ENCODE data around the gene IL1RAP.

DNA sequence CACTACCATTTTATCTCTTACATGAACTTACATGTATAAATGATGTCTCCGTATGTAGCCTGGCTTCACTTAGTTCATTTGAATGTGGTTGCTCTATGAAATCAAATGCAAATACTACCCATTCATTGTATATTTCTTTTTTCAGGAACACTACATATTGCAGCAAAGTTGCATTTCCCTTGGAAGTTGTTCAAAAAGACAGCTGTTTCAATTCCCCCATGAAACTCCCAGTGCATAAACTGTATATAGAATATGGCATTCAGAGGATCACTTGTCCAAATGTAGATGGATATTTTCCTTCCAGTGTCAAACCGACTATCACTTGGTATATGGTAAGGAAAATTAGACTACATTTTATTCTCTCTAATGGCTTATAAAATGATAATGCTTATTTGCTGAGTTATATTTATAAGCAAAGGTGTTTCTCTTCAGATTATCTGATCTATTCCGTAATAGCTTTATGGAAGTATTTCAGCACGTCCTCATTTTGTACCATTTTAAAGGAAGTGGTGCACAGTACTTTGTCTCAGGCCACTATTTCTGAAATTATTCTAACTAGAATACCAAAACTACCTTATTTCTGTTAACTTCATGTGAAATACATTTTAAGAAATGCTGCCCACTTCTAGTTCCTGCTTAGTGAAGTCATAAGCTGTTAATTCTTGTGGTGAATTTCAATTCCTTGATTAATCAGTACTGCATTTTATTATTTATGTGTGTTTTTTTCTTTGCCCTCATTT lies 95.1 kb downstream of the IL1RAP start:
- TF ChIP-seq EZH2 (IDR thresholded peaks at IDR 0.05; ENCODE audit: borderline replicate concordance, low read depth, low read length, severe bottlenecking) = no peak
- TF ChIP-seq, protein P1, sequence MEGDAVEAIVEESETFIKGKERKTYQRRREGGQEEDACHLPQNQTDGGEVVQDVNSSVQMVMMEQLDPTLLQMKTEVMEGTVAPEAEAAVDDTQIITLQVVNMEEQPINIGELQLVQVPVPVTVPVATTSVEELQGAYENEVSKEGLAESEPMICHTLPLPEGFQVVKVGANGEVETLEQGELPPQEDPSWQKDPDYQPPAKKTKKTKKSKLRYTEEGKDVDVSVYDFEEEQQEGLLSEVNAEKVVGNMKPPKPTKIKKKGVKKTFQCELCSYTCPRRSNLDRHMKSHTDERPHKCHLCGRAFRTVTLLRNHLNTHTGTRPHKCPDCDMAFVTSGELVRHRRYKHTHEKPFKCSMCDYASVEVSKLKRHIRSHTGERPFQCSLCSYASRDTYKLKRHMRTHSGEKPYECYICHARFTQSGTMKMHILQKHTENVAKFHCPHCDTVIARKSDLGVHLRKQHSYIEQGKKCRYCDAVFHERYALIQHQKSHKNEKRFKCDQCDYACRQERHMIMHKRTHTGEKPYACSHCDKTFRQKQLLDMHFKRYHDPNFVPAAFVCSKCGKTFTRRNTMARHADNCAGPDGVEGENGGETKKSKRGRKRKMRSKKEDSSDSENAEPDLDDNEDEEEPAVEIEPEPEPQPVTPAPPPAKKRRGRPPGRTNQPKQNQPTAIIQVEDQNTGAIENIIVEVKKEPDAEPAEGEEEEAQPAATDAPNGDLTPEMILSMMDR (IDR thresholded peaks at IDR 0.05; ENCODE audit: extremely low read depth in 1 of 2, insufficient read depth in 1 of 2, low read depth in 1 of 2, low read length in 2 of 2) = no peak

All from endothelial cell of umbilical vein (primary cell).